Neural crest cell (in vitro differentiated cells): Measurements from ENCODE around the gene GPRASP3. TPM values are rescaled to one million over a fixed set of nuclear protein-coding genes. Genes with fewer than 3 reads are reported as not detected.

Experiments used
- DNase-seq: peaks from one replicate; pipeline ENCODE4 v3.0.0; 2021; ENCODE audit warnings: low read depth, mixed read lengths, low spot score
- H3K27ac Mint-ChIP-seq: one replicate; pipeline ENCODE4 v1.8.0; 2021; ENCODE audit warnings: mild to moderate bottlenecking, mixed read lengths; ENCODE audit not compliant: unreplicated experiment
- H3K27me3 Mint-ChIP-seq: 2 replicates; pipeline ENCODE4 v1.8.0; 2021; ENCODE audit warnings: low read depth, mild to moderate bottlenecking, mixed read lengths
- H3K36me3 Mint-ChIP-seq: 2 replicates; pipeline ENCODE4 v1.8.0; 2021; ENCODE audit warnings: low read depth, mild to moderate bottlenecking, mixed read lengths
- H3K4me1 Mint-ChIP-seq: 2 replicates; pipeline ENCODE4 v1.8.0; 2021; ENCODE audit warnings: mixed read lengths
- H3K4me3 Mint-ChIP-seq: one replicate; pipeline ENCODE4 v1.8.0; 2021; ENCODE audit warnings: mild to moderate bottlenecking, mixed read lengths
- H3K9me3 Mint-ChIP-seq: 2 replicates; pipeline ENCODE4 v1.8.0; 2021; ENCODE audit warnings: mixed read lengths
- total RNA-seq: library from RNA; stranded (reverse); gene quantifications from 2 replicates; pipeline ENCODE4 v1.2.1, GENCODE V29; 2021
- TF ChIP-seq, protein P1 (sequence below): fragments of 200-600 bp; sonication (generic); conservative IDR thresholded peaks from 2 replicates; pipeline ENCODE4 v1.5.0; 2021; ENCODE audit warnings: antibody characterized with exemption, mild to moderate bottlenecking

GPRASP3 gene
- total RNA-seq, 1 donor from 2014 or later, result 17.1 TPM

DNA sequence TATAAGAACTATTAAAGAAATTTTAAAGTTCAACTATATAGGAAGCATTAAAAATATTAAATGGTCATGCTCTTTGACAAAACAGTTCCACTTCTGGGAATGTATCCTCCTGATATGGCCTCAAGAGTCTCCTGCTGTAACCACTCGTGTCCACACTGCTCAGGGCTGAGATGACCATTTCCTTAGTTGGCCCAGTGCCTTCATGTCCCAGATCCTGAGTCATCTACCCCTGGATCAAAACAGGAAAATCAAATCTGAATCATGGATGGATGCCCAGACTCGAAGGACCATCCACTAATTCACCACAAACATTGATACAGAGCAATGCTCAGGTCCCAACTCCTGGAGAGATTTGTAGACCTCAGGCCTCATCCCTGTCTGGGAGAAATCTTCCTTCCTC lies 44.7 kb downstream of the GPRASP3 start:
- DNase-seq, result no peak
- H3K27ac Mint-ChIP-seq, result no peak overlapping the region
- peaks cover 12% of the 10 kb centered on the region for H3K4me1 Mint-ChIP-seq
- TF ChIP-seq, protein P1, sequence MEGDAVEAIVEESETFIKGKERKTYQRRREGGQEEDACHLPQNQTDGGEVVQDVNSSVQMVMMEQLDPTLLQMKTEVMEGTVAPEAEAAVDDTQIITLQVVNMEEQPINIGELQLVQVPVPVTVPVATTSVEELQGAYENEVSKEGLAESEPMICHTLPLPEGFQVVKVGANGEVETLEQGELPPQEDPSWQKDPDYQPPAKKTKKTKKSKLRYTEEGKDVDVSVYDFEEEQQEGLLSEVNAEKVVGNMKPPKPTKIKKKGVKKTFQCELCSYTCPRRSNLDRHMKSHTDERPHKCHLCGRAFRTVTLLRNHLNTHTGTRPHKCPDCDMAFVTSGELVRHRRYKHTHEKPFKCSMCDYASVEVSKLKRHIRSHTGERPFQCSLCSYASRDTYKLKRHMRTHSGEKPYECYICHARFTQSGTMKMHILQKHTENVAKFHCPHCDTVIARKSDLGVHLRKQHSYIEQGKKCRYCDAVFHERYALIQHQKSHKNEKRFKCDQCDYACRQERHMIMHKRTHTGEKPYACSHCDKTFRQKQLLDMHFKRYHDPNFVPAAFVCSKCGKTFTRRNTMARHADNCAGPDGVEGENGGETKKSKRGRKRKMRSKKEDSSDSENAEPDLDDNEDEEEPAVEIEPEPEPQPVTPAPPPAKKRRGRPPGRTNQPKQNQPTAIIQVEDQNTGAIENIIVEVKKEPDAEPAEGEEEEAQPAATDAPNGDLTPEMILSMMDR, result no peak
- no peaks in the 10 kb centered on the region for H3K9me3 Mint-ChIP-seq
- H3K36me3 Mint-ChIP-seq, result peaks cover 2% of the 10 kb centered on the region
- H3K27me3 Mint-ChIP-seq, result no peaks in the 10 kb centered on the region
- H3K4me3 Mint-ChIP-seq, result no peak overlapping the region

DNA sequence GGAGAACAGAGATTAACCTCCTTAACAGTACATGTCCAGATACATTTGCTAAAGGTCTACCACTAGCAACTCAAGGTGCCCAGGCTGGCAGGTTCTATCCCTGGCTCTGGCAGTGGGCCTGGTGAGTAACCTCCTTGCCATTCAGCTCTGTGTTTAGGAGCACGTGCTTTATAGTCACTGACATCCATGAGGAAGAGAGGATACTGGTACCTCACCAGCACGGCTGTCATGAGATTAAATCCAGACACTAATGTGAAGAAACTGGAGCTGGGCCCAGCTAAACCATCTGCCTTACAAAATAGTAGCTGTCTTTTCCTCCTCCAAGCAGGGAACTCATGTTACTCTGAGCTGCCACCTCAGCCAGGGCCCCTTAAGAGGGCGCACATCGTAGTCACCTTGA lies 45.3 kb downstream of the GPRASP3 start:
- Mint-ChIP-seq H3K27ac (no peak overlapping the region), H3K4me3 (no peak overlapping the region), H3K27me3 (no peaks in the 10 kb centered on the region), H3K9me3 (no peaks in the 10 kb centered on the region), H3K36me3 (peaks cover 2% of the 10 kb centered on the region), H3K4me1 (peaks cover 13% of the 10 kb centered on the region)
- TF ChIP-seq, protein P1, result no peak
- no peak for DNase-seq

- H3K4me3 Mint-ChIP-seq, result peak overlapping the region; percentile 77
- TF ChIP-seq, protein P1, result no peak
- H3K4me1 Mint-ChIP-seq, result peaks cover 13% of the 10 kb centered on the region
- H3K36me3 Mint-ChIP-seq, result peaks cover 2% of the 10 kb centered on the region
- no peak overlapping the region for H3K27ac Mint-ChIP-seq
- H3K9me3 Mint-ChIP-seq, result no peaks in the 10 kb centered on the region
- no peaks in the 10 kb centered on the region for H3K27me3 Mint-ChIP-seq
- no peak for DNase-seq
These were observed 46.7 kb downstream of the GPRASP3 start for GRCh38 chrX:102767287-102767686.

GRCh38 chrX:102768987-102769761 lies 48.6 kb downstream of the GPRASP3 start:
- TF ChIP-seq, protein P1, result no peak
- DNase-seq, result peak; percentile 56
- peaks cover 13% of the 10 kb centered on the region for H3K4me1 Mint-ChIP-seq
- no peaks in the 10 kb centered on the region for H3K27me3 Mint-ChIP-seq
- H3K36me3 Mint-ChIP-seq, result peaks cover 7% of the 10 kb centered on the region
- H3K4me3 Mint-ChIP-seq, result peak overlapping the region; percentile 99
- H3K9me3 Mint-ChIP-seq, result peaks cover 4% of the 10 kb centered on the region
- H3K27ac Mint-ChIP-seq, result peak overlapping the region; percentile 100

Other genes starting within 250 kb of the GPRASP3 start
- not detected in 2 replicates for gene TCP11X2, start 248.9 kb upstream of the GPRASP3 start, total RNA-seq
- 216 and 233 TPM in 2 replicates for gene TMSB15A, start 204.0 kb upstream of the GPRASP3 start, total RNA-seq
- 13.2 and 13.8 TPM in 2 replicates for gene ARMCX5, start 121.2 kb upstream of the GPRASP3 start, total RNA-seq
- gene GPRASP1, start 69.3 kb upstream of the GPRASP3 start, total RNA-seq, result 4.9 and 5.6 TPM in 2 replicates
- 20.3 and 20.9 TPM in 2 replicates for gene GPRASP2, start 8.3 kb upstream of the GPRASP3 start, total RNA-seq
- 0.59 and 0.68 TPM in 2 replicates for gene RAB40AL, start 216.5 kb downstream of the GPRASP3 start, total RNA-seq